ENCODE measurements around the gene C10orf105.

- TF ChIP-seq CTCF (IDR thresholded peaks at IDR 0.05) (no peak), POLR2A (IDR thresholded peaks at IDR 0.05) (no peak)
These were observed 33.9 kb downstream of the C10orf105 start for GRCh38 chr10:71685554-71686232.

All from heart left ventricle (tissue), 13 donors.